GM10248 (cell line): Measurements from ENCODE around the gene TPM2.

ENCODE experiments used
- CTCF ChIA-PET: fragments of 300-600 bp; sonication (Branson Sonifier 250); formaldehyde crosslinking; extraction: SDS; loops from one replicate; lab custom pipeline; 2021; ENCODE audit warnings: antibody characterized with exemption; lab: Yijun Ruan, JAX
- POLR2A ChIA-PET: fragments of 350-650 bp; sonication (Branson Sonifier 250); formaldehyde crosslinking; extraction: SDS; loops from one replicate; lab custom pipeline; 2020; ENCODE audit warnings: antibody characterized with exemption; lab: Yijun Ruan, JAX
- DNase-seq: peaks from one replicate; pipeline ENCODE4 v3.0.0; 2012; ENCODE audit errors: extremely low spot score
- TF ChIP-seq, protein P1 (sequence below): IDR thresholded peaks from 2 replicates; pipeline ENCODE4 v1.5.1; 2012; ENCODE audit warnings: mild to moderate bottlenecking, low read depth; ENCODE audit errors: extremely low read depth, missing control alignments, control extremely low read depth

Gene TPM2

GRCh38 chr9:35679091-35679490 is 10.6 kb downstream of the TPM2 start:
- TF ChIP-seq, protein P1, sequence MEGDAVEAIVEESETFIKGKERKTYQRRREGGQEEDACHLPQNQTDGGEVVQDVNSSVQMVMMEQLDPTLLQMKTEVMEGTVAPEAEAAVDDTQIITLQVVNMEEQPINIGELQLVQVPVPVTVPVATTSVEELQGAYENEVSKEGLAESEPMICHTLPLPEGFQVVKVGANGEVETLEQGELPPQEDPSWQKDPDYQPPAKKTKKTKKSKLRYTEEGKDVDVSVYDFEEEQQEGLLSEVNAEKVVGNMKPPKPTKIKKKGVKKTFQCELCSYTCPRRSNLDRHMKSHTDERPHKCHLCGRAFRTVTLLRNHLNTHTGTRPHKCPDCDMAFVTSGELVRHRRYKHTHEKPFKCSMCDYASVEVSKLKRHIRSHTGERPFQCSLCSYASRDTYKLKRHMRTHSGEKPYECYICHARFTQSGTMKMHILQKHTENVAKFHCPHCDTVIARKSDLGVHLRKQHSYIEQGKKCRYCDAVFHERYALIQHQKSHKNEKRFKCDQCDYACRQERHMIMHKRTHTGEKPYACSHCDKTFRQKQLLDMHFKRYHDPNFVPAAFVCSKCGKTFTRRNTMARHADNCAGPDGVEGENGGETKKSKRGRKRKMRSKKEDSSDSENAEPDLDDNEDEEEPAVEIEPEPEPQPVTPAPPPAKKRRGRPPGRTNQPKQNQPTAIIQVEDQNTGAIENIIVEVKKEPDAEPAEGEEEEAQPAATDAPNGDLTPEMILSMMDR, result no peak
- CTCF ChIA-PET, result interaction anchor here (0.8 to 2.9 kb wide), 6 partner anchors 14 to 50 kb away, joined by 3 to 24 read pairs (median 5); partner anchors contain the start of gene ARHGEF39
- DNase-seq, result no peak
- POLR2A ChIA-PET, result no interaction called here

- TF ChIP-seq, protein P1, result no peak
- ChIA-PET POLR2A (interaction anchor here (0.9 kb wide), 1 partner anchor 15 kb away, joined by 3 read pairs; no protein-coding TSS in a partner anchor), CTCF (interaction anchor here (0.6 to 5.8 kb wide), 8 partner anchors 12 to 72 kb away, joined by 3 to 37 read pairs (median 8); partner anchors contain the start of genes ARHGEF39, CCDC107 and RMRP)
- DNase-seq, result peak; percentile 70
Observed at GRCh38 chr9:35675732-35676392, 13.9 kb downstream of the TPM2 start.

DNA sequence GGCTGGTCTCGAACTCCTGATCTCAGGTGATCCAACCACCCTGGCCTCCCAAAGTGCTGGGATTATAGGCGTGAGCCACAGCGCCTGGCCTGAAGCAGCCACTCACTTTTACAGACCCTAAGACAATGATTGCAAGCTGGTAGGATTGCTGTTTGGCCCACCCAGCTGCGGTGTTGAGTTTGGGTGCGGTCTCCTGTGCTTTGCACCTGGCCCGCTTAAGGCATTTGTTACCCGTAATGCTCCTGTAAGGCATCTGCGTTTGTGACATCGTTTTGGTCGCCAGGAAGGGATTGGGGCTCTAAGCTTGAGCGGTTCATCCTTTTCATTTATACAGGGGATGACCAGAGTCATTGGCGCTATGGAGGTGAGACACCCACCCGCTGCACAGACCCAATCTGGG is 14.5 kb downstream of the TPM2 start:
- ChIA-PET POLR2A (interaction anchor here (0.9 kb wide), 1 partner anchor 16 kb away, joined by 3 read pairs; no protein-coding TSS in a partner anchor), CTCF (interaction anchor here (0.9 to 5.8 kb wide), 6 partner anchors 12 to 26 kb away, joined by 3 to 37 read pairs (median 8); partner anchors contain the start of genes ARHGEF39, CCDC107 and RMRP)
- DNase-seq, result no peak
- TF ChIP-seq, protein P1, result no peak

DNA sequence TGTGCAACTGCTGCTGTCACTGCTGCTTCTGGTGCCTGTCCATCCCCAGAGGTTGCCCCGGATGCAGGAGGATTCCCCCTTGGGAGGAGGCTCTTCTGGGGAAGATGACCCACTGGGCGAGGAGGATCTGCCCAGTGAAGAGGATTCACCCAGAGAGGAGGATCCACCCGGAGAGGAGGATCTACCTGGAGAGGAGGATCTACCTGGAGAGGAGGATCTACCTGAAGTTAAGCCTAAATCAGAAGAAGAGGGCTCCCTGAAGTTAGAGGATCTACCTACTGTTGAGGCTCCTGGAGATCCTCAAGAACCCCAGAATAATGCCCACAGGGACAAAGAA is 15.7 kb downstream of the TPM2 start:
- DNase-seq, result no peak
- TF ChIP-seq, protein P1, result no peak
- ChIA-PET CTCF (interaction anchor here (1.1 to 5.8 kb wide), 3 partner anchors 9 to 23 kb away, joined by 5 to 37 read pairs (median 20); partner anchors contain the start of gene ARHGEF39), POLR2A (no interaction called here)

GRCh38 chr9:35673132-35674024 is 16.3 kb downstream of the TPM2 start, which contains the start of gene CA9:
CA9 (plus strand) TSS chr9:35673928; CDS start chr9:35673960, 32 bp downstream.
- DNase-seq, result no peak
- ChIA-PET POLR2A (no interaction called here), CTCF (interaction anchor here (1.0 to 5.8 kb wide), 4 partner anchors 9 to 23 kb away, joined by 3 to 37 read pairs (median 5); partner anchors contain the start of genes ARHGEF39, CCDC107 and RMRP)
- TF ChIP-seq, protein P1, result no peak
